ENCODE measurements around the gene SLCO1A2. TPM values are rescaled to one million over a fixed set of nuclear protein-coding genes. Genes with fewer than 3 reads are reported as not detected.

SLCO1A2 gene
- total RNA-seq, 1 donor from 2014 or later = 23.9 TPM

DNA sequence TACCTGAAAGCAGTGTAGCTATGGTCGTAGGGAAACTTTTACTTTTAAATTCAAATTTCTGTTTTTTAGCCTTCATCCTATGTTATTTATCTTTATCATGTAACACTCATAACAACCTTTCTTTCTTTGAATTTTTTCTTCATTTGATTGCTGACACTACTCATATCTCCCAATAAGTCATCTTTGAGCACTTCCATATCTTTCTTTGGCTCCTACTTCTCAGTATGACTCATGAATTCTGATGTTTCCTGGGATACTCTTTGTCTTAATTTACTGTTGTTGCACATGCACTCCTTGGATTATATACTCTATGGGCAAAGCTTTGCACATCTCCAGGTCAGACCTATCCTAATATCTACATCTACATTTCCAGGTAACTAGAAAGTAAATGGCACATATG lies 19.9 kb upstream of the SLCO1A2 start:
- Histone ChIP-seq H3K36me3 (no peaks in the 10 kb centered on the region), H3K4me3 (no peak overlapping the region), H2AFZ (replicated peaks) (no peak overlapping the region), H3K4me1 (no peaks in the 10 kb centered on the region), H3F3A (ENCODE audit: low read depth) (no peaks in the 10 kb centered on the region), H3K9ac (no peak overlapping the region), H3K79me2 (ENCODE audit: low read depth) (no peaks in the 10 kb centered on the region), H3K4me2 (no peak overlapping the region), H3K9me3 (ENCODE audit: low read depth) (no peaks in the 10 kb centered on the region), H3K27me3 (no peaks in the 10 kb centered on the region), H4K20me1 (ENCODE audit: low read depth) (no peaks in the 10 kb centered on the region), H3K27ac (no peak overlapping the region)
- TF ChIP-seq EZH2phosphoT487 (IDR thresholded peaks at IDR 0.05) = no peak
- TF ChIP-seq EZH2 (IDR thresholded peaks at IDR 0.05) = no peak
- TF ChIP-seq, protein P1, sequence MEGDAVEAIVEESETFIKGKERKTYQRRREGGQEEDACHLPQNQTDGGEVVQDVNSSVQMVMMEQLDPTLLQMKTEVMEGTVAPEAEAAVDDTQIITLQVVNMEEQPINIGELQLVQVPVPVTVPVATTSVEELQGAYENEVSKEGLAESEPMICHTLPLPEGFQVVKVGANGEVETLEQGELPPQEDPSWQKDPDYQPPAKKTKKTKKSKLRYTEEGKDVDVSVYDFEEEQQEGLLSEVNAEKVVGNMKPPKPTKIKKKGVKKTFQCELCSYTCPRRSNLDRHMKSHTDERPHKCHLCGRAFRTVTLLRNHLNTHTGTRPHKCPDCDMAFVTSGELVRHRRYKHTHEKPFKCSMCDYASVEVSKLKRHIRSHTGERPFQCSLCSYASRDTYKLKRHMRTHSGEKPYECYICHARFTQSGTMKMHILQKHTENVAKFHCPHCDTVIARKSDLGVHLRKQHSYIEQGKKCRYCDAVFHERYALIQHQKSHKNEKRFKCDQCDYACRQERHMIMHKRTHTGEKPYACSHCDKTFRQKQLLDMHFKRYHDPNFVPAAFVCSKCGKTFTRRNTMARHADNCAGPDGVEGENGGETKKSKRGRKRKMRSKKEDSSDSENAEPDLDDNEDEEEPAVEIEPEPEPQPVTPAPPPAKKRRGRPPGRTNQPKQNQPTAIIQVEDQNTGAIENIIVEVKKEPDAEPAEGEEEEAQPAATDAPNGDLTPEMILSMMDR (IDR thresholded peaks at IDR 0.05) = no peak
- H3K27ac Mint-ChIP-seq = no peak overlapping the region
- H3K36me3 Mint-ChIP-seq = no peaks in the 10 kb centered on the region
- no peaks in the 10 kb centered on the region for H3K4me1 Mint-ChIP-seq
- H3K4me3 Mint-ChIP-seq = no peak overlapping the region
- no peaks in the 10 kb centered on the region for H3K9me3 Mint-ChIP-seq
- no peak for DNase-seq (ENCODE audit: low spot score)
- H3K27me3 Mint-ChIP-seq (ENCODE audit: insufficient read depth, low read depth) = no peaks in the 10 kb centered on the region

DNA sequence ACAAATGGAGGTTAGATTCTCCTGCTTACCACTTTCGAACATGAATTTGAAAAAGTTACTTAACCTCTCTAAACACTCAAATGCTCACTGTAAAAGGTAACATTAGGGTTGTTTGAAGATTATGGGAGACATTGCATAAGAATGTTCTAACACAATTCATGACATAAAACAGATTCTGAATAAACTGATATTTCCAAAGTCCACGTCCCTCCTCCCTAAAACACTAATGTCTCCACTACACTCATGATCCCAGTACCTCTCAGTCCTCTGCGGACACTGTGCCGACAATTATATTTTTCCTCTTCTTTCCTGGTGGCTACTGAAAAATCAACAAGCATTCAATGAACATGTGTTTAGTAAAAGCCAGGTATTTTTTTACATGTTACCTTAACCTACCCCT lies 19.2 kb upstream of the SLCO1A2 start:
- H2AFZ ChIP-seq (replicated peaks) = no peak overlapping the region
- no peaks in the 10 kb centered on the region for H4K20me1 ChIP-seq (ENCODE audit: low read depth)
- no peak overlapping the region for H3K27ac Mint-ChIP-seq
- no peaks in the 10 kb centered on the region for H3F3A ChIP-seq (ENCODE audit: low read depth)
- H3K36me3 ChIP-seq = no peaks in the 10 kb centered on the region
- H3K4me2 ChIP-seq = no peak overlapping the region
- no peak overlapping the region for H3K9ac ChIP-seq
- H3K4me3 ChIP-seq = no peak overlapping the region
- H3K27me3 Mint-ChIP-seq (ENCODE audit: insufficient read depth, low read depth) = no peaks in the 10 kb centered on the region
- H3K36me3 Mint-ChIP-seq = no peaks in the 10 kb centered on the region
- no peak for DNase-seq (ENCODE audit: low spot score)
- no peak overlapping the region for H3K4me3 Mint-ChIP-seq
- TF ChIP-seq EZH2 (IDR thresholded peaks at IDR 0.05) (no peak), EZH2phosphoT487 (IDR thresholded peaks at IDR 0.05) (no peak)
- TF ChIP-seq, protein P1 (IDR thresholded peaks at IDR 0.05) = no peak
- H3K79me2 ChIP-seq (ENCODE audit: low read depth) = no peaks in the 10 kb centered on the region
- H3K27ac ChIP-seq = no peak overlapping the region
- H3K4me1 ChIP-seq = no peaks in the 10 kb centered on the region
- H3K9me3 Mint-ChIP-seq = no peaks in the 10 kb centered on the region
- H3K9me3 ChIP-seq (ENCODE audit: low read depth) = no peaks in the 10 kb centered on the region
- H3K27me3 ChIP-seq = no peaks in the 10 kb centered on the region
- H3K4me1 Mint-ChIP-seq = no peaks in the 10 kb centered on the region

DNA sequence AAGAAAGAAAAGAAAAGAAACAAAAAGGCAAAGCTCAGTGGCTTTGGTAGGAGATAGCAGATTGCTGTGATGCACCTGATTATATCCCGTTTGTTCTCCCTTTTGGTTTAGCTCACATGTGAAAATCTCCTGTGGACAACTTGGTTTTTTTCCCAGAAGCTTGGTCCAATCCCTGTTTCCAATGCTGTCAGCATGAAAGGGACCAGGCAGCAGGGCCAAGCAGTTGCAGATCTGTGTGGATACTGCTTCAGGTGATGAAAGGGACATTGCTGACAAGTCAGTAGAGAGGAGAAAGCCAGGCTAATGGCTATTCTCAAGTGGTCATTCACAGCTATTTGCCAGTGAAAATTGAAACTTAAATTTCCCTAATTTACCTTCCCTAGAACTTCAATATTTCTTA lies 18.8 kb upstream of the SLCO1A2 start:
- Mint-ChIP-seq H3K27ac (no peak overlapping the region), H3K4me1 (no peaks in the 10 kb centered on the region), H3K9me3 (no peaks in the 10 kb centered on the region), H3K36me3 (no peaks in the 10 kb centered on the region), H3K27me3 (ENCODE audit: insufficient read depth, low read depth) (no peaks in the 10 kb centered on the region), H3K4me3 (no peak overlapping the region)
- Histone ChIP-seq H2AFZ (replicated peaks) (no peak overlapping the region), H3K27me3 (no peaks in the 10 kb centered on the region), H3K36me3 (no peaks in the 10 kb centered on the region), H4K20me1 (ENCODE audit: low read depth) (no peaks in the 10 kb centered on the region), H3K9me3 (ENCODE audit: low read depth) (no peaks in the 10 kb centered on the region), H3K9ac (no peak overlapping the region), H3K27ac (no peak overlapping the region), H3F3A (ENCODE audit: low read depth) (no peaks in the 10 kb centered on the region), H3K79me2 (ENCODE audit: low read depth) (no peaks in the 10 kb centered on the region), H3K4me1 (no peaks in the 10 kb centered on the region), H3K4me3 (no peak overlapping the region), H3K4me2 (no peak overlapping the region)
- DNase-seq (ENCODE audit: low spot score) = no peak
- TF ChIP-seq, protein P1 (IDR thresholded peaks at IDR 0.05) = no peak
- no peak for TF ChIP-seq EZH2phosphoT487 (IDR thresholded peaks at IDR 0.05)
- no peak for TF ChIP-seq EZH2 (IDR thresholded peaks at IDR 0.05)

All from neural progenitor cell (in vitro differentiated cells).